ENCODE measurements around the gene IER2. TPM values are rescaled to one million over a fixed set of nuclear protein-coding genes. Genes with fewer than 3 reads are reported as not detected.
"Not testable (repeated sequence)": the region's sequence is repeated elsewhere in the genome, so short reads cannot be mapped to it uniquely, and the experiment has no call there.

IER2 gene
- total RNA-seq, 1 experiment from 2014 or later: 61.1 TPM

DNA sequence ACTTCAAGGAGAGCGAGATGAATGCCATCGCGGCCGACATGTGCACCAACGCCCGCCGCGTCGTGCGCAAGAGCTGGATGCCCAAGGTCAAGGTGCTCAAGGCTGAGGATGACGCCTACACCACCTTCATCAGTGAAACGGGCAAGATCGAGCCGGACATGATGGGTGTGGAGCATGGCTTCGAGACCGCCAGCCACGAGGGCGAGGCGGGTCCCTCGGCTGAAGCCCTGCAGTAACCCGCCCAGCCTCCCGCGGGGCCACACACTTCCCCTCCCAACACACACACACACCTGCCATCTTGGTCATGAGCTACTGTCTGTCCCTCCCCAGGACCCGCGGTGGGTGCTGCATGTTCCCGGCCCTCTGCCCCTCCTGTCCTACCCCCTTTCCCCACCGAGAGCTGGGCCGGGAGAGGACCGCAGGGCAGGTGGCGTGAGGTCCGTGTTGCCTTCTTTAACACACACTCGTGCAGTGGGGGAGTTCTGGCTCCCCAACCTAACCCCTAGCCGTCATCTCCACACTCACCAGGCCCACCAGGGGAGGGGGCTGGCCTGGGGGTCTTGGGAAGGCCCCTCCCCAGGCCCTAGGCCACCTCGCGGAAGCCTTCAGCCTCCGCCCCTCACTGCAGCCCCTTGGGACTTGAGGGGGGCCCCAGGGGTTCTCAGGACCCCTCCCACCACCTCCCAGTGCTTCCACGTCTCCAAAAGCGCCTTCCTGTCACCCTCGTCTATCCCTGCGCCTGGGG, 11.9 kb upstream of the IER2 start:
- DNase-seq (ENCODE audit: low spot score): no peak

DNA sequence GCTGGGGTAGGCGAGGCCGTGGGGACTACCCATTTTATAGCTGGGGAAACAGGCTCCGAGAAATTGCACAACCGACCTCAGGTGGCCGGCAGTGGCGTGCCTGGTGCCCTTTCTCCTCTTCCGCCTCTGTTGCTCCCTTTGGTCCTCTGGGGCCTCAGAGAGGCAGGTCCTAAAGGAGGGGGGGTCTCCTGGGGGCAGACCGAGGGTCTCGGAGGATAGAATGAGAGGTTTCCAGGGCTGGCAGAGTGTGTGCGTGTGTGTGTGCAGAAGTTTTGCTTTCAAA, 11.4 kb upstream of the IER2 start:
- DNase-seq (ENCODE audit: low spot score): no peak

DNA sequence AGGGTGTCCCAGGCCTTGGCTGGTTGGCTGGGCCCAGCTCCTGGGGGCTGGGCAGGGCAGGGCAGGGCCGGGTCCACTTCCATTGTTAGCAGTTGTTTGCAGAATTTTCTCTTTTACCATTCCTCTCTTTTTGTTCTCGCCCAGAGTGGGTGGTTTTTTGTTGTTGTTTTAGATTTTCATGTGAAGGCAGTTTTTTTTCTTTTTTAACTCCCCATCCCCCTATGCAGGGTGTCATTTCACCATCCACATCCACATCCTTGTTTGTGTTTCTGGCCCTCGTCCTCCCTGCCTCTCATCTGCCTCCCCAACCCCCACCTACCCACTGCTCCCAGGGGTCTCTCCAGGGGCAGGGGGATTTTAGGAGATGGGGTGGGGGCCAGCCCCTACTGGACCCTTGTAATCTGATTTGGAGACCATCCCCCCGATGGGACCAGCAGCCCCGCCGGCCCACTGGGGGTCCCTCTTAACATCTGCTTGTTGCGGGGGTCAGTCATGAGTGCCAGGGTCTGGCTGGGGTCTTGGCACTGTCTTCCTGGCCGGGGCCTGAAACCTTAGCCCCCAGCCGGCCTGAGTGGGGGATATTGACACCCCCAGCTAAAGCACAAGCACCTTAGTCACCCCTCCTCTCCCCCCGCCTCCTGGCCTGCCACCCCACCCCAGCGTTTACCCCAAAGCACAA, 10.4 kb upstream of the IER2 start:
- no peak for DNase-seq (ENCODE audit: low spot score)

DNA sequence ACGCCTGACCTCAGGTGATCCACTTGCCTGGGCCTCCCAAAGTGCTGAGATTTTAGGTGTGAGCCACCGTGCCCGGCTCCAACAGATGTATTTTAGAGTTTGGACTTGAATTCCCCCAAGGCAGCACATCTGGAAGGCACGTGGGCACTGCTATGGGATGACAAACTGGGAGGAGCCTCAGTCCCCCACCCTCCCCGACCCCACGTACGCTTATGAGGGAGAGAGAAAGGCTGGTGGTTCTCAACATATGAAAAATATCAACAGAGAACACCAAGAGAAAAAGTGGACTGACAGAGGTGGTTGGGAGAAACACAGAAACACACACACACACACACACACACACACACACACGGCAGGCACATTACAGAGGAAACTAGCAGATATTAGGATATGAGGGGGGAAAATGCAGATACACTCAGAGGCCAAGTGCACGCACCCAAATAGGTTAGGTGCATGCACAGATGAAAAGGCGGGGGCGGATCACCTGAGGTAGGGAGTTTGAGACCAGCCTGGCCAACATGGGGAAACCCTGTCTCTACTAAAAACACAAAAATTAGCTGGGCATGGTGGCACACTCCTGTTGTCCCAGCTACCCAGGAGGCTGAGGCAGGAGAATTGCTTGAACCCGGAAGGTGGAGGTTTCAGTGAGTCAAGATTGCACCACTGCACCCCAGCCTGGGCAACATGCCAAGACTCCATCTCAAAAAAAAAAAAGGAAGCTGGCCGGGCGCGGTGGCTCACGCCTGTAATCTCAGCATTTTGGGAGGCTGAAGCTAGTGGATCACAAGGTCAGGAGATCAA, 3.2 kb upstream of the IER2 start:
- DNase-seq (ENCODE audit: low spot score): no peak

DNA sequence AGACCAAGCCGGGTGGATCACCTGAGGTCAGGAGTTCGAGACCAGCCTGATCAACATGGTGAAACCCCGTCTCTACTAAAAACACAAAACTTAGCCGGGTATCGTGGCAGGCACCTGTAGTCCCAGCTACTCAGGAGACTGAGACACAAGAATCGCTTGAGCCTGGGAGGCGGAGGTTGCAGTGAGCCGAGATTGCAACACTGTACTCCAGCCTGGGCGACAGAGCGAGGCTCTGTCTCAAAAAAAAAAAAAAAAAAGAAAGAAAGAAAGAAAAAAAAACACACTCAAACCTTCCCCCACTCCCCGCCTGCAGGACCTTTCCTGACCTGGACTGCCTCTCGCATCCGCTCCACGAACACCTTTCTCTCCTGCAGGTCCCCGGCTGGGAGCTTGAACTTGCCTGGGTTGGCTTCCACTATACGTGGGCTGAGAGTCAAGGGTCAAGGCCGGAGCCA, 1.0 kb upstream of the IER2 start:
- not testable (repeated sequence) for DNase-seq (ENCODE audit: low spot score)

DNA sequence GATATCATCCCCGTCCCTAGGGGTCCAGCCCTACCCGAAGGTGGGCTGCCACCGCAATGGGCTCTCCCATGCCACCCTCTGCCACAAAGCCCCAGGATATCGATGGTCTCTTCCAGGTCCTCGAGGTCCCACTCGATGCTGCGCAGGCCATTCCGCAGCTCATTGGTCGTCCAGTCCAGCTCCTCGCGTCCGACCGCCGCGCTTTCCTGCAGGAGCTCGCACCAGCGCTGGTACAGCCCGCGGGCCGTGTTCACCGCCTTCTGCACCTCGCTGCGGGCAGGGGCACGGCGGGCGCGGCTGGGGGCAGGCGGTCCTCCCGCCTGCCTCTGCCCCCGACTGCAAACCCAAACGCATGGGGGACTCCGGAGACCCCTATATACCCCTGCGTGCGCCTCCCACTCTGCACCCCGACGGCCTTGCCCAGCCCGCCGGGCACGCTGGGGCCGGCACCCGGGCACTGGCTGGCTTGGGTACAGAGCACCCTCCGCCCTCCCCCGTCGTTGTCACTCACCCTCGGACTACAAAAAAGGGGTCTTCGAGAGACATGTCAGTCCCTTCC, 504 bp upstream of the IER2 start:
- DNase-seq (ENCODE audit: low spot score): no peak

DNA sequence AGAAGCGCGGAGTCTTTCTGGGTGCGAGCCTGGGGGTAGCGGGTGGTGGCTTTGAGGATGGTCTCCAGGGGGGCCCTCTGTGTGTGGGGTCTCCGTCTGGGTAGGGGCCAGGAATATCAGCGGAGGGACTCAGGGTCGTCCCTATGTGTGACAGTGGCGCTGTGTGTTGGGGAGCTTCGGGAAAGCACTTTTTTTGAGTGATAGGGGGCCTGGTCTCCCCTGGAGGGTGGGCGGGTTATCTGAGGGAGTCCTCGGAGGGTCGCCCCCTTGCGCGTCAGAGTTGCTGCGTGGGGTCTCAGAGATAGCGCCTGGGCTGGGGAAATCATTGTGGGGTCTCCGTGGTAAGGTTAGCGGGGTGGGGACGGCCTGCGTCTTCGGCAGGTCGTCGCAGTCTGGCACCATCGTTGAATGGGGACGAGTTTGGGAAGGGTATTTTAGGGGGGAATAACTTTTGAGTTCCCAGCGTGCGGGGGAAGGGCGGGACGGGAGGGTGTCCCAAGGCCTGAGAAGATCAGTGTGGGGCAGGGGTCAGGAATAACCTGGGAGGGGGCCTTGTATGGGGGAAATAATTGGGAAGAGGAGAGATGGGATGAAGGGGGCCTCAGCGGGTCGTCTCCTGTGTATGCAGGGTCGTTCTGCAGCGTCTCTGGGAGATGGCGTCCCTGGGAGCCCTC, 857 bp downstream of the IER2 start:
- no peak for DNase-seq (ENCODE audit: low spot score)

DNA sequence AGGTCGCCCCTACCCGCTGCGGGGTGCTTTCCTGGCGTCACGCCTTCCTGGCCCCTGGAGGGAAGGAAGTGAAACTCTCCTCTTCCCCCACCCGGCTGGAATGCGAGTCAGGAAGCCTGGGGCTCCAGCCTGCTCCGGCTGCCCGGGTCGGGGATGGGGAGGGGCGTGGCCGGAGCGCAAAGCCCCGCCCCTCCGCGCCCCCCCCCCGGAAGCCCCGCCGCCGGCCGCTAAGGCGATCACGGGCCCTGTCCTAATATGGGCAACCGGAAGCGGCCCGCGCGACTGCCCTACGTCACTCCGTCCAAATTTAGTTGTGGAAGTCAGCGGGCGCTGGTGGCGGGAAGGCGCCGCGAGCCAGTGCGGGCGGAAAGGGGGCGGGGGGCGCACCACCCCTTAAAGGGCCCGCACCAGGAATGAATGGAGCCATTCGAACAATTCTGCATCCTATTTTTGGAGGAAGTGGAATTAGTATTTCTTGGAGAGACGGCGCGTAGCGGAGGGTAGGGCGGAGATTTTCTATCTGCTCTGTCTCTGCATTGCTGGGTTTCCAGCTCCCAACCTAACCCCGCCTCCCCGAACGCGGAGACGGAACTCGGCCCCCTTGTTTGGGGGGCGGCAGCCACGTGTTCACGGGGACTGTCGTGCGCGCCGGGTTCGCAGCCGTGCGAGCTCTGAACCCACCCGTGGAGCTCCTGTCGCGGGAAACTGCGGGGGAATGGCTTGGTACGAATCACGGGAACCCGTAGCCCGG, 1.6 kb downstream of the IER2 start:
- peak; percentile 95 for DNase-seq (ENCODE audit: low spot score)

DNA sequence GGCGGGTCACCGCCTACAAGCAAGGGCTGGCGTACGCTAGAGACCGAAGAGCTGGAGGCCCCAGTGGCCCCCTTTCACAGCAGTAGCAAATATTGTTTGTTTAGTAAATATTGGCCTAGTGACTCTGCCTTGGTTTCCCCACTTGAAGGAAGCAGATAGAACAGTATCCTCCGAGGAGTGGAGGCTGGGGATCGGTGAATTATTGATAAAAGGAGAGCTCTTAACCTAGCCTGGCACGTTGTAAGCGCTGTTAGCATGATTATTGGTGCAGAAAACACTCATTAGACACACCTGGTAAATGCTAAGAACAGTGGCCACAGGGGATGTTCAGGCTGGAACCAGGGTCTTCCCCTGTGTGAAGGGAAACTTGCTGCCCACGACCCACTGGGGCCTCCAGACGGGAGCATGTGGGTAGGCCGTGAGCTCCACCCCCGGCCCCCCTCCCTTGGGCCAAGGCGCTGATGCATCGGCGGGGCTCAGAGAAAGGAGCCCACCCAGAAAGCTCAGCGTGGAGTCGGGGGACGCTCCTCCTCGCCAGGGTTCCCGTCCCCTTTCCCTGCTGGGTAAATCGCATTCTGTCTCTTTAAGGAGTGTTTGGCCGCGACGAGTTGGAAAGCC, 2.3 kb downstream of the IER2 start:
- no peak for DNase-seq (ENCODE audit: low spot score)

DNA sequence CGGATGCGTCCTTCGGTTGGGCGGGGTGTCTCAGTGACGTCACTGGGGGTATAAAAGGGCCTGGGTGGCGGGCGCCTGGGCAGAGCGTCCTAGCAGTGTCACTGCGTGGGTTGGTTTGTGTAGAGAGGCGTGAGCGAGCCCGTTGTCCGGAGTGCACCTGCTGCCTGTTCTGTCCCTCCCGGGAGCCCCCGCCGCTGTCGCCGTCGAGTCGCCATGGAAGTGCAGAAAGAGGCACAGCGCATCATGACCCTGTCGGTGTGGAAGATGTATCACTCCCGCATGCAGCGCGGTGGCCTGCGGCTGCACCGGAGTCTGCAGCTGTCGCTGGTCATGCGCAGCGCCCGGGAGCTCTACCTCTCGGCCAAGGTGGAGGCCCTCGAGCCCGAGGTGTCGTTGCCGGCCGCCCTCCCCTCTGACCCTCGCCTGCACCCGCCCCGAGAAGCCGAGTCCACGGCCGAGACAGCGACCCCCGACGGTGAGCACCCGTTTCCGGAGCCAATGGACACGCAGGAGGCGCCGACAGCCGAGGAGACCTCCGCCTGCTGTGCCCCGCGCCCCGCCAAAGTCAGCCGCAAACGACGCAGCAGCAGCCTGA, 2.9 kb downstream of the IER2 start:
- DNase-seq (ENCODE audit: low spot score): peak; percentile 96

DNA sequence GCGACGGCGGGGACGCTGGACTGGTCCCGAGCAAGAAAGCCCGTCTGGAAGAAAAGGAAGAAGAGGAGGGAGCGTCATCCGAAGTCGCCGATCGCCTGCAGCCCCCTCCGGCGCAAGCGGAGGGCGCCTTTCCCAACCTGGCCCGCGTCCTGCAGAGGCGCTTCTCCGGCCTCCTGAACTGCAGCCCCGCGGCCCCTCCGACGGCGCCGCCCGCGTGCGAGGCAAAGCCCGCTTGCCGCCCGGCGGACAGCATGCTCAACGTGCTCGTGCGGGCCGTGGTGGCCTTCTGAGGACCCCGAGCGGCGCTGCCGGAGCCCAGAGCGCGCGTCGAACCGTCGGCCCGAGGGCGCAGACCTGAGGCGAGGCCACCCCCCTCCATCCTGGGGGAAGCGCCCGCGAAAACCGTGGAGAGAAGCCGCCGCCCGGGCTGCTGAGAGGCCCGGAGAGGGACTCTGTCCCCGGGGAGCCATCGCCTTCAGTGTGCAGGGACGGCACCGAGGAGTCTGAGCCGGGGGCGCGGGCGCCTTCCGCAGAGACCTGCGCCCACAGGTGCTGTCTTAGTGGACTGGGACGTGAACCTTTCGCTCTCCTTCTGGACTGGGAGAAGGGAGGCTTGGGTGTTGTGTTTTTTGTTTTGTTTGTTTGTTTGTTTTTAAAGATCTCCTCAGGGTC, 3.5 kb downstream of the IER2 start:
- DNase-seq (ENCODE audit: low spot score): no peak

DNA sequence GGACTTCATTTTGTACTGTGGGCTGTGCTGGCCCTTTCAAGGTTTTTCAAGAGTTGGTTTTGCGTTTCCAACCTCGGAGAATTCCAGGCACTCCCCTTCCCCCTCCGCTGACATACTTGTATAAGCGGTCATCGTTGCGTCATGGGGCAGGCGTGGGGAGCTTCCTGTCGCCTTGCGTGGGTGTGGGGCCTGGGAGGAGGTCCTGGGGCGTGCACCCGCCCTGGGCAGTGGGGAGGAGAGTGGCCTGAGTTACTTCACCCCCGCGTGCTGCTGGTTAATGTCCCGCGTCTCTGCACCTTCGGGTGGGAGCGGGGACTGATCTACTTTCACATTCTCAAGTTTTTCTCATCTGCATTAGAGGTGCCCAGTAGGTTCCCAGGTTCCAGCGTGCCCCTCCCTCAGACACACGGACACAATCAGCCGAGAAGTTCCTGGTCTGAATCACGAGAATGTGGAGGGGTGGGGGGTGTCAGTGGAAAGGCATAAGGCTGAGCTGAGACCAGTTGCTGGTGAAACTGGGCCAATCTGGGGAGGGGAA, 4.1 kb downstream of the IER2 start:
- DNase-seq (ENCODE audit: low spot score): peak; percentile 78

DNA sequence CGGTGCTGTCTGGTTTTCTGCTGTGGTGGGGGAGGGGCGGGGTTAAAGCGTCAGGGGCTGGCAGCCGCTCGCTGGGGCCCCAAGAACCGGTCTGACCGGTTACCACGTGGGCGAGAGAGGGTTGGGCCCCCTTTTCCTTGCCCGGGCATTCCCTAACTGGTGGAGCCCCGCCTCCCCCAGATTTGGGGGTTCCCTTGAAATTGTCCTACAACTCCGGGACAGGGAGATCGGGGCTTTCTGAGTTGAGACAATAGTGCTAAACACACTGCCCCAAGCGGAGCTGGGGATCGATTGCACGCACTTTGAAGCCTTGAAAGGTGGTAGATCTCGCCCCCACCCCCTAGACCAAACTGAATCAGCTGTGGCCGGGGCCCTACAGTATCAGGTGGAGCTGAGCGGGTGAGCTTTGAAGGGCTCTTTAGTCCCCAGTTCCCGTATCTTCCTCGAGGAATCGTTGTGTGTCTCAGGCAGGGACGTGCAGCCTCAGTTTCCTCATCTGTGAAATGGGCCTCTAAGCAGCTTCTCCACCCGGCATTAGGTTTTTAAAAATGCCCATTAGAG, 4.8 kb downstream of the IER2 start:
- no peak for DNase-seq (ENCODE audit: low spot score)

DNA sequence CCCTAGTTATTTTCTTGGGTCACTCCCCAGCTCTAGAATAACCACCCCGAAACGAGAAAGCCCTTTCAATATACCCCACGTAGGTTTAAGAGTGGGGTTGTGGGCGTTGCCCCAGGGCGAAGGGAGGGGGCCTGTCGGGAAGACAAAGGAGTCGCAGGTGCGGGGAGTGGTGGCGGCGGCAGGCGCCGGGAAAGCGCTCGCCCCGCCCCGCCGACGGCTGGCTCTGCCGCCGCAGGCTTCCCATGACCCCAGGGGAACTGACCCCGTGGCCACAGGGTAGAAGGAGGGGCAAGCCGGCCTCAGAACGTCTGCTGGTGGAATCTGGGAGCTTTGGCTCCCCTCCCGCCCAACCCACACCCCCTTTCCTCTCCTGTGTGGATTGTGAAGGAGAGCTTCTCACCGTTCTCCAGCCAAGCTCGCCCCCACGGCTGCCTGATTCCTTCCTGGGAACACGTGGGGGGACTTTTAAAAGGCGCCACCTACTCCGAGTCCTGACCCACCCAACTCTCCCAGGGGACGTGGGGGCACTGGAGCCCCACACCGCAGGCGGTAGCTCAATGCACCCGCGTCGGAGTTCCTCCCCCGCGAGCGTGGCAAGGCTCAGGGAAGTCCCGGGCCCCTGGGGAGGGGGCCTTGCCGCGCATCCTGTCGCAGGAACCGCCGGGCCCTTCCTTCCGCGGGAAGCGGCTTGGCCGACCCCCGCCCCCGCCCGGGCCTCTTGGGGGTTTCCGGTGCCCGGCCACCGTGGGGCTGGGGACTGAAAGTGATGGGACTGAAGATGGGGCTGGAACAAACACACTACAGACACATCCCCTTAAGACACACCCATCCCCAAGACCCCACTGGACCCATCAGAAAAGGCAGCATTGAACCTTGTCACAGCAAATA, 5.5 kb downstream of the IER2 start:
- peak; percentile 87 for DNase-seq (ENCODE audit: low spot score)

DNA sequence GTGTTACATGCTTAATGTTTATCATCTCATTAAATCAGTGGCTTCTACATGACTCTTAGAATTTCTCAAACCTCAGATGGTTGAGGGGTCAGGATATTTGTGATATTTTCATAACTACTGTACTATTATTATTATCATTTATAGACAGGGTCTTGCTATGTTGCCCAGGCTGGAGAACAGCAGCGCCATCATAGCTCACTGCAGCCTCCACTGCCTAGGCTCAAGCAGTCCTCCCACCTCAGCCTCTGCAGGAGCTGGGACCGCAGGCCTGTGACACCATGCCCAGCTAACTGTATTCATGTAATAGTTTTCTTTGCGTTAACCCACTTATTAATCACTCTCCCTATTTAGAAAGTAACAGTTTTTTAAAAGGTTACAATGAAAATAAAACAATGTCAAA, 9.5 kb downstream of the IER2 start:
- DNase-seq (ENCODE audit: low spot score): no peak

DNA sequence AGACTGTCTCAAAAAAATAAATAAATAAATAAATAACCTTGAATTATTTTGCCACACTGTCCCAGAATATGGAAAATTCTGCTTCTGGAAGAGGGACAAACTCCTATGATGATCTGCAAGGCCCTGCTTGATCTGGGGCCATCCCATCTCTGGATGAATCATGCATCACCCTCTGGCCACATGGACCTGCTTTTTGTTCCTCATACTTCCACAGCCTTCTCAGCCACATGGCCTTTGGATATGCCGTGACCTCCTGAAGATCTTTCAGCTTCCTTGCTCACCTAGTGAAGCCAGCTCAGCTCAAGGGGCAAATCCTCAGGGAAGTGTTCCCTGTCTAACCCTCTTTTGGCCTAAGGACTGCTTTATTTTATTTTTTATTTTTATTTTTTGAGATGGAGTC, 10.3 kb downstream of the IER2 start:
- peak; percentile 64 for DNase-seq (ENCODE audit: low spot score)

DNA sequence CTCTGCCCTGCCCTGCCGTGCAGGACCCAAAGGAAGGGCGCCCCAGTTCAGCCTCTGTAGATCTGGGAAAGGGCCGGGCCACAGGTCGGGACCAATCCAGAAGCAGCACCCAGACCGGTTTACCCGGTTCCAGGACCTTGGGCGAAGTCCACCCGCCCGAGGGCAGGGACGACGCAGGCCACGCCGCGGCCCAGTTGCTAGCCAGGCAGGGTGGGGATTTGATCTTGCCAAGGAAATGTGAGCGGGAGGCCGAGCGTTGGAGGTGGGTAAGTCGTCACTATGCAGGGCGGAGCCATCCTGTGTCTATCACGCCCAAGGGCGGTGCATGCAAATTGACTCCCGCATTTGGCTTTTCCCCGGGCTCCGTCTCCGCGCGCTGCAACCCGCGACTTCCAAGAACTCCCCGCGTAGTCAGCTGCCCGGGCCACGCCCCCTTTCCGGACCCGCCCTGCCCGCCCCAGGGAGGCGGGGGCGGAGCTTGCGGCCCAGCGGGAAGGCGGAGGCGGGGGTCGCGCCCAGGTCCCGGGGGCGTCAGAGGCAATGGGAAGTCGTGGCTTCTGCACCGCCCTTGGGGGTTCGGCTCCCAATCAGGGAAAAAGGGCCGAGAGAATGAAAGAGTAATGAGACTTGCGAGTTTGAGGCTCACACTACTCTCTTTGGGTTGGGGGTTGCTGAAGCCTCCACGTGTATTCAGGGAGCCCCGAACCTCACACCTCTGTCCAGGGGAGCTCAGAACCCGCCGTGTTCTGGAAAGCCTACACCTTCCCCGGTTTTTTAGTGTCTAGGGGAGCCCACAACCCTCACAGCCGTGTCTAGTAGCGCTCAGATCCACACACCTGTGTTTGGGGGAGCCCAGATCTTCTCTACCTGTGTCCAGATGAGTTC, 12.8 kb downstream of the IER2 start:
- peak; percentile 98 for DNase-seq (ENCODE audit: low spot score)

All from A172 (cell line).